Activated CD4-positive, CD25-positive, alpha-beta regulatory T cell treated with anti-CD3 and anti-CD28 coated beads, Interleukin-2, amount 50 U/mL, for 16 hours (primary cell): ENCODE data around the gene SOAT2.
"Not testable (repeated sequence)": the region's sequence is repeated elsewhere in the genome, so short reads cannot be mapped to it uniquely, and the experiment has no call there.

Experiments
- DNase-seq: peaks from one replicate; pipeline ENCODE4 v3.0.0-alpha.2; 2020; ENCODE audit warnings: low read depth, low spot score

Gene SOAT2

DNA sequence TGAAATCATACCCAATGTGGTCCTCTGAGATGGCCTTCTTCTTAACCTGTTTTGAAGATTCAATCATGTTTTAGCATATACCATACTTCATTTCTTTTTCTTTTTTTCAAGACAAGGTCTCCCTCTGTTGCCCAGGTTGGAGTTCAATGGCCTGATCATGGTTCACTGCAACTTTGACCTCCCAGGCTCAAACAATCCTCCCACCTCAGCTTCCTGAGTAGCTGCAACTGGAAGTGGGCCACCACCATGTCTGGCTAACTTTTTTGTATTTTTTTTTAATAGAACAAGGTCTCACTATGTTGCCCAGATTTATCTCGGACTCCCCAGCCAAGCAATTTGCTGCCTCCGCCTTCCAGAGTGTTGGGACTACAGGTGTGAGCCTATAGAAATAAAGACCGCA, 30.4 kb downstream of the SOAT2 start:
- no peak for DNase-seq

DNA sequence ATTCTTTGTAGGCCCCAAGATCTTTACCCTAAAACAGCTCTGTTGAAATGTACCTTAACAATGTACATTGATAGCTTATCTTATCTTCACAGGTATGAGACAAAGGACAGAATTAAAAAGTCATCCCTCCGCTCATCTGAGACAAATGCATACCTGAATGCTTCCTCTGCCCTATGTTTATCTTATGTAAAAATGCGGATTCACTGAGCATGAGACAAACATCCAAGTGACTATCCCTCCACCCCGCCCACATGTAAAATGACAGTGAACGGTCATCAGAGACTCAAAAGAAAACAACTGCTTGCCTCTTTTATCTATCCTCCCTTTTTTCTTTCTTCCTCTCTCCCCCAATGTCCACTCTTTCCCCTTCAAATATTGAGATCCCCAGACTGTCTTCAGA, 40.1 kb downstream of the SOAT2 start:
- no peak for DNase-seq

DNA sequence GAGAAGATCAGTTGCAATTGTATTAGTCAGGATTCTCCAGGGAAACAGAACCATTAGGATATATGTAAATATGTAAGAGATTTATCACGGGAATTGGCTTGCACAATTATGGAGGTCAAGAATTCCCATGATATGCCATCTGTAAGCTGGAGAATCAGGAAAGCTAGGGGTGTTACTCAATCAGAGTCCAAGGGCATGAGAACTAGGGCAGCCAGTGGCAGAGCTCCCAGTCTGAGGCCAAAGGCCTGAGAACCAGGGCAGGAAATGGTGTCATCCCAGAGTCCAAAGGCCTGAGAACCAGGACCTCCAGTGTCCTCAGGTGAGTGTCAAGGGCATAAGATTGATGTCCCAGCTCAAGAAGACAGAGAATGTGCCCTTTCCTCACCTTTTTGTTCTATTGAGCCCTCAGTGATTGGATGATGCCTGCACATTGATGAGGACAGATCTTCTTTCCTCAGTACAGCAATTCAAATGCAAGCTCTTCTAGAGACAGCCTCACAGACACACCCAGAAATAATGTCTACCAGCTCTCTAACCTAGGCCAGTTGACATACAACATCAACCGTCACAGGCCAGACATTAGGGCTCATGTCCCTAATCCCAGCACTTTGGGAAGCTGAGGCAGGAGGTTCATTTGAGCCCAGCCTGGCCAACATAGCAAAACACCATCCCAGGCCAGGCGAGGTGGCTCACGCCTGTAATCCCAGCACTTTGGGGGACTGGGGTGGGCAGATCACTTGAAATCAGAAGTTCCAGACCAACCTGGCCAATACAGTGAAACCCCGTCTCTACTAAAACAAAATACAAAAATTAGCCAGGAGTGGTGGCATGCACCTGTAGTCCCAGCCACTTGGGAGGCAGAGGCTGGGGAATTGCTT, 42.3 kb downstream of the SOAT2 start:
- DNase-seq: no peak

DNA sequence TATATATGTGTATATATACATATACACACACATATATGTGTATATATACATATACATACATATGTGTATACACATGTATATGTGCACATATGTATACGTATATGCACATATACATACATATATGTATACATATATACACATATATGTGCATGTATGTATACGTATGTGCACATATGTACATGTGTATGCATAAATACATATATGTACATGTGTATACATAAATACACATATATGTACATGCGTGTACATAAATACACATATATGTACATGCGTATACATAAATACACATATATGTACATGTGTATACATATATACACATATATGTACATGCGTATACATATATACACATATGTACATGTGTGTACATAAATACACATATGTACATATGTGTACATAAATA, 43.9 kb downstream of the SOAT2 start:
- DNase-seq: no peak

DNA sequence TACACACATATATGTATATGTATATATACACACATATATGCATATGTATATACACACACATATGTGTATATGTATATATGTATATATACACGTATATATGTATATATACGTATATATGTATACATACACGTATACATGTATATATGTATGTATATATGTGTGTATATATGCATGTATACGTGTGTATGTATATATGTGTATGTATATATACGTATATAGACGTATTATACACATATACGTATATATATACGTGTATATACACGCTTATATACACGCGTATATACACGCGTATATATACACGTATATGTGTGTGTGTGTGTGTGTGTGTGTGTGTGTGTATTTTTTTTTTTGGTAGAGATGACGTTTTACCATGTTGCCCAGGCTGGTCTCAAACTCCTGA, 44.4 kb downstream of the SOAT2 start:
- DNase-seq: no peak

DNA sequence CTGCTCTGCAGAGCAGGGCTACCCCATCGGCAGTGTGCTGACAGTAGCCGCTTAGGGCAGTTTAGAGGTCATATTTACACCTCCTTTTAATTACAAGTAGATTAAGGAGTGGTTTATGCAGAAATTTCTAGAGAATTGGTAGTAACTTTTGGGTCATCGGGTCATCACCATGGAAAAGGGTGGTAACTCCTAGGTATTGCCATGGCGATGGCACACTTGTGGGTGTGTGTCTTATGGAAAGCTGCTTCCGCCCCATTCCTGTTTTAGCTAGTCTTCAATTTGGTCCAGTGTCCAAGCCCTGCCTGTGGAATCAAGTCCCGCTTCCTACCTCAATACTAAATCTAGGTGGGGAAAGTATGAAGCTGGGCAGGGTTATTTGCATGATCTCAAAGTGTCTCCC, 47.8 kb downstream of the SOAT2 start:
- no peak for DNase-seq

DNA sequence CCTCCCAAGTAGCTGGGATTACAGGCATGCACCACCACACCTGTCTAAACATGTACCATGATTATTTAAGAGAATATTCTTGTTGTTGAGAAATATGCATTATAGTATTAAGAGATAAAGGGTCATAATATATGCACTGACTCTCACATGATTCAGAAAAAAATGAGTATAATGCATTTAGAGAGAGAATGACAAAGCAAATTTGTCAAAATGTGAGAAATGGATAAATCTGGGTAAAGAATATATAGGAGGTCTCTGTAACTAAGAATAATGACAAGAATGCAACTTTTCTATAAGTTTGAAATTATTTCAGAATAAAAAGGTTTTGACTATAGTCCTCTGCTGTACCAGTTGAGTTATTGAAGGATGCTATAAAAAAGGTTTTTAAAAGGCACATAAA, 49.1 kb downstream of the SOAT2 start:
- DNase-seq: no peak

DNA sequence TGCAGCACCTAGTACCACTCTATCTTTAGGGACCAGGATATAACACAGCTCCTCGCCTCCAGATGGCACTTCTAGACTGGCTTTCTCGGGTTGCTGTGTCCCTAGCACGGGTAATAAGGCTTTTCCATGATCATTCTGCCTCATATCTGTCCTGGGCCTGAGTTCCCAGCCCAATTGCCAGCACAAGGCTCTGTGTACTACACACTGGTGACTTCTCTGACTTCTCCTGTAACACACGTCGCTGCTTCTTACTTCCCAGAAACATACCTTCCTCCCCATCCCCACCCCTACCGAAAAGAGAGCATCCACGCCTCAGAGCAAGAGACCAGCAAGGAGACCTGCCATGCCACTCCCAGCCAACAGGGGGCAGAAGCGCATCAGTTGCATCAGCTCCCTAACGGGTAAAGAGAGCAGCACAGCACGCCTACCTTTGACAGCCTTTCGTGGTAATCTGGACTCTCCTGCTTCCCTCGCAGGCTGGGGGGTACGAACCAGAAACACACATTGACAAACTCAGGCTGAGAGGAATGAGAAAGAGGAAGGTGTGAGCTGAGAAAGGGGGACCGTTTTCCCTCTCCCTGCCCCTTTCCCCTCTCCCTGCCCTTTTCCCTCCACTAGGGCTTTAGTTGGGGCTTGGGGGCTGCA, 56.0 kb downstream of the SOAT2 start:
- peak; percentile 82 for DNase-seq

DNA sequence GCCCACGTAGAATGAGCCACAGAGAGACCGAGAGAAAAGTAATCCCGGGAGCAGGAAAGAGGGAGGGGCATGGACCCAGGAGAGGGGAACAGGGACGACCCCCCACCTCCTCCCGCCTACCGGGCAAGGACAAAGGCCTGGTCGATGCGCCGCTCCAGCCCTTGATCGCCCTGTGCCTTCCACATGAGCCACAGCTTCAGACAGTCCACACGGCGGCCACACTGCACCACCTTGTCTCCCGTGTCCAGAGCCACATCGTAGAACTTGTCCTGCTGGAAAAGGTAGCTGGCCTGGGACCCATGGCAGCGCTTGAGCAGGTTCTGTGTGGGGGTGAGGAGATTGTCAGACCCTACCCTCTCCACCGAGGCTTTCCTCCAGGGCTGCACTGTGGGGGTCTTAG, 56.7 kb downstream of the SOAT2 start:
- no peak for DNase-seq

DNA sequence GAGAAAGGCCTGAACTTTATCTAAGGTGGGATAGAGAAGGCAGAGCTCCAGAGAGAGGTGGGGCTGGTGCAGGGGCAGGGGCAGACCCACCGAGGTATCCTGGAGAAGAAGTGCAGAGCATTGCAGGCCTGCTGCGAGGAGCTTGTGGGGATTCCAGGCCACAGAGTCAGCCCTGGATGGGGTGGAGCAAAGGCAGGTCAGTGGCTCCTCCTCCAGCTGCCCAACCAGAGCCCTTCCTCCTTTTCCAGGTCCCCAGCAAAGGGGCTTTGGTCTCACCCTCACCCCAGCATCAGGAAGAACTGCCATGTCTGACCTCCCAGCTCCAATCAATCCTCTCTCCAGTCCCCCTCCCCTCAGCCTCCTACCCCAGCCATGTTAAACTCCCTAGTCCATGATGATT, 57.4 kb downstream of the SOAT2 start:
- no peak for DNase-seq

DNA sequence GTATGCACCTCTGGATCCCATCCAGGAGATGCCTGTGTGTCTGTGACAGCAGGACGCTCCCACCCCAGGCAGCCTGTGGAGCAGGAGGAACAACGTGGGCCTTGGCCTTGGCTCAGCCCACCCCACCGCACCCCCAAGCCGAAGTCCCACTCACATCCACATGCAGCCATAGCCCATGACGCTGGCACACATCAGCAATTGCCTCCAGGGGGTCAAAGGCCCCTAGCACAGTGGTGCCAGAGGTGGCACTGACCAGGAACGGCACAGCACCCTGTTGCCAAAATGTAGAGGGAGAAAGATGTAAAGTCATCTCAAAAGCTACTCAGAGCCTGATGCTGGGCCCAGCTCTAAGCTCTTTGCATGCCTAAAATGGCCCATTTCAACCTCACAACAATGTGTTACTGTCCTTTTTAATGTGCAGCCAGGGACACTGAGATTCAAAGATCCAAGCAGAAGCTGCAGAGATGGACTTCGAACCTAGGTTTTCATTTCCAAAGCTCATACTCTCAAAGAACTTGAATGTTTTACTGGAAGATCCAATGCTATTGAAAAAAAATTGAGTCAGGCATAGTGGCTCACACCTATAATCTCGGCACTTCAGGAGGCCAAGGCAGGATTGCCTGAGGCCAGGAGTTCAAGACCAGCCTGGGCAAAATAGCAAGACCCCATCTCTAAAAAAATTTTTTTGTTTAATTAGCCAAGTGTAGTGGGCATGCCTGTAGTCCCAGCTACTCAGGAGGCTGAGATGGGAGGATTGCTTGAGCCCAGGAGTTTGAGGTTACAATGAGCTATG, 58.0 kb downstream of the SOAT2 start:
- no peak for DNase-seq

DNA sequence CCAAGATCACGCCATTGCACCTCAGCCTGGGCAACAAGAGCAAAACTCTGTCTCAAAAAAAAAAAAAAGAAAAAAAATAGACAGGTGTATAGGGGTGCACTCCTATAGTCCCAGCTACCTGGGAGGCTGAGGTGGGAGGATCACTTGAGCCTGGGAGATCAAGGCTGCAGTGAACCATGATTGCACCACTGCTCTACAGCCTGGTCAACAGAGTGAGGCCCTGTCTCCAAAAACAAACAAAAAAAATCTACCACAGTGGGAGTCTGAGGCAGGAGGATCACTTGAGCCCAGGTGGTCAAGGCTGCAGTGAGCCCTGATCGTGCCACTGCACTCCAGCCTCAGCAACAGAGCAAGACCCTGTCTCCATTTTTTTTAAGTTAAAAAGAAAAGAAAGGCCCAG, 59.7 kb downstream of the SOAT2 start:
- not testable (repeated sequence) for DNase-seq

DNA sequence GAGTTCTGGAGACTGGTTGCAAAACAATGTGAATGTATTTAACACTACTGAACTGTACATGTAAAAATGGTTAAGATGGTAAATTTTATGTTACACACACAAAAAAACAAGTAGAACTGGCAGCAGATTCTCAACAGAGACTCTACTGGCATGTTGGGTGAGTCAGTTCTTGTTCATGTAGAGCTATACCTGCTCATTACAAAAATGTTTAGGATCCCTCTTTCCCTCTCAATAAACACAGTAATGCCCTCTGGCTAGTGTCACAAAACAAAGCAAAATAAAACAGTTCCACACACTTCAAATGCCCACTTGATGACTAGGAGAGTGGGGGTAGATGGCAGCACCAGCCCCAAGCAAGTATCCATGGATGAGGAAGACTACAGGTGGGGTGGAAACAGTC, 63.6 kb downstream of the SOAT2 start:
- DNase-seq: no peak

DNA sequence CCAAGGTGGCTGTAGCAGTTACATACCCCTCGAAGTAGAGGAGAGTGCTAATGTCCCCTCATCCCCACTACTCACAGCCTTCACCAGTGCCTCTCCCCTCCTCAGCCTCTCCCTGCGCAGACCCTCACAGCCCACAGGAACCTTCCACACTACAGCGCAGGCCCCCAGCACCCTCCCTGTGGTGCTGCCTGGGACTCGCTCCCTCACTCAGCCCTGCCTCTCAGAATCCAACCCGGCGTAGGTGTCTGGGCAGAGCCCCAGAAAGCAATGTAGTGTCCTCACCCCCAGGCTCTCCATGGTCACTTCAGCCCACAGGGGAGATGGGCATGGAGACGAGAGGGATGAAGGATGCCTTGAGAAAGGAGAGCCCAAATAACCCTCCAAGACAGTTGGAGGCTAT, 66.4 kb downstream of the SOAT2 start:
- no peak for DNase-seq

DNA sequence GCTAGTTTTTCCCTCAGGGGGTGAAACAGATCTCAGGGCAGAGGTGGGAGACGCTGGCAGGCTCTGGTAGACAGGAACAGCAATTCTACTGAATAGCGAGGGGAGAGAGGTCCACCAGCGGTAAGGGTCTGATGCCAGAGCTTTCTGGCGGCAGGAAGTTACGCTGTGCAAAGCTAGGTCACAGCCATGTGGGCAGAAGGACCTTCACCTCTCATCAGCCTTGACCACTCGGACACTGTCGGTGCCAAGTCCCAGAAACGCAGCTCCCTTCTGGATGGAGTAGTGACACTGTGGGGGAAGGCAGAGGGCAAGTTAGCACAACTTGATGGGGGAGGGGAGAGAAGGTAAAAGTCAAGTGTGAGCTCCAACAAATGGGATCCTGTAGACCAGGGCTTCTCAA, 66.9 kb downstream of the SOAT2 start:
- DNase-seq: no peak

DNA sequence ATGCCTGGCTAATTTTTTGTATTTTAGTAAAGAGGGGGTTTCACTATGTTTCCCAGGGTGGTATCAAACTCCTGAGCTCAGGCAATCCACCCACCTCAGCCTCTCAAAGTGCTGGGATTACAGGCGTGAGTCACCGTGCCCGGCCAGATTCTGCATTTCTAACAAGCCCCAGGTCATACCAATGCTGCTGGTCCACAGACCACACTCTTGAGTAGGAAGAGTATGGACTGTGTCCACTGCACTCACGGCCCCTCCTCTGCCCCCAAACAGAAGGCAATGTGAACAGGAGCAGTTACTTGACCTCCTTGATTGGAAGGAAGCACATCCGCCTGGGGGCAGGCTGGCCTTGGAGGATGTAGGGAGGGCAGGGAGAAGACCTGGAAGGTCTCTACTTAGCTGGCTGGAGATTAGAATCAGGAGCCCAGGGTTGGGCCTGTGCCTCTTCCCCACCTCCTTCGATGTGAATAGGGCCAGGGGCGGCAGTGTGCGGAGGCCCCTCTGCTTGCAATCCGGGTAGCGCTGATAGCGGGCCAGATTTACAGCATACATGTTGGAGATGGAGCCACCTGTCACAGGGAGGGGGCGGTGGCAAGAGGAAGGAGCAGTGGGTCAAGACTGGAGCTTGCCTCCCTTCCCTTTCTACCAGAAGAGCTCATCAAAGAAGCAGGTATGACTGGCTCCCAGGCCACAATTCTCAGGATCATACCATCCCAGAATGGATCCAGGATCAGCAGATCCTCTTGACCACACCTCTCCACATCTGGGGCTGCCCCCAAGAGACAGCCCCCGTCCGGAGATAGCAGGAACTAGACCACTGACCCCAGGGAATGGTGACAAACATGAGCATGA, 67.8 kb downstream of the SOAT2 start:
- DNase-seq: no peak

DNA sequence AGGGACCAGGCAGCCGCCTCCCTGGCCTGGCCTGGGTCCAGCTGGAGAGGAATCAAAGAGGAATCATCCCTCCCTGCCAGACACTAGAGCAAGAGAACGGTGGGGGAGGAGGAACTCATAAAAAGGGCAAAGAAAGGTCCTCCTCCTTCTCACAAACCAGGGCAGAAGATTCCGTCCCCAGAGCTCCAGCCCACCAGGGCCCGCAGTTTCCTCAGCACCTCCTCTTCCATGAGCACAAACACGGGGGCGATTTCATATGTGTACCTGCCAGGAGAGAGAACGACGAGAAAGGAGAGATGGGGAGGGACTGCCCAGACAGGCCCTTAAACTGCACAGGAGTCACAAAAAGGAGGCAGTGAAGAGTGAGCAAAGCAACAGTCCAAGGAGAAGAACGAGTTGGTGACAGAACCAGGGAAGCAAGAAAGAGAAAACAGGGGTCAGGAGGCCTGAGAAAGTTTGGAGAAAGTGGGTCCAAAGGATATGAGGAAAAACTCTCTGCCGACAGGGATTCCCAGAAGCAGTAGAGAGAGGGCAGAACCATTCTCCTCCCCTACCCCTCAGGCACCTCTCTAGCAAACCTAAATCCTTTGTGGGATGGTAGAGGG, 68.5 kb downstream of the SOAT2 start:
- DNase-seq: no peak

DNA sequence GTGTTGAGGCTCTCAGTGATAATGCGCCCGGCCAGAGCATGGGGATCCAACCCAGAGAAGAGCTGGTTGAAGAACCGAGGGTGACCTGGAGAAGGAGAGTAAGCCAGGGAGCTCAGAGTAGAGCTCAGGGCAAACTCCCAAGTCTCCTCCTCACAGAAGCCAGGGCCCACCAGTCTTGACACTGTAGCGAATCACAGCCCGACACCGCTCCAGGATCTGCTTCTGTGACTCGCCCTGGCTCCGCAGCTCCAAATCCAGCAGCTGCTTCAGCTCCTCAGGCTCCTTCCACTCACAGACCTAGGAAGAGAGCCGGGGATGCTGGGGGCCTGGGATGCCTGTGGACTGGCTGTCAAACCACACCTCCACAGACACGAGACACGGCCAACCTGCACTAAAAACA, 69.1 kb downstream of the SOAT2 start:
- no peak for DNase-seq

DNA sequence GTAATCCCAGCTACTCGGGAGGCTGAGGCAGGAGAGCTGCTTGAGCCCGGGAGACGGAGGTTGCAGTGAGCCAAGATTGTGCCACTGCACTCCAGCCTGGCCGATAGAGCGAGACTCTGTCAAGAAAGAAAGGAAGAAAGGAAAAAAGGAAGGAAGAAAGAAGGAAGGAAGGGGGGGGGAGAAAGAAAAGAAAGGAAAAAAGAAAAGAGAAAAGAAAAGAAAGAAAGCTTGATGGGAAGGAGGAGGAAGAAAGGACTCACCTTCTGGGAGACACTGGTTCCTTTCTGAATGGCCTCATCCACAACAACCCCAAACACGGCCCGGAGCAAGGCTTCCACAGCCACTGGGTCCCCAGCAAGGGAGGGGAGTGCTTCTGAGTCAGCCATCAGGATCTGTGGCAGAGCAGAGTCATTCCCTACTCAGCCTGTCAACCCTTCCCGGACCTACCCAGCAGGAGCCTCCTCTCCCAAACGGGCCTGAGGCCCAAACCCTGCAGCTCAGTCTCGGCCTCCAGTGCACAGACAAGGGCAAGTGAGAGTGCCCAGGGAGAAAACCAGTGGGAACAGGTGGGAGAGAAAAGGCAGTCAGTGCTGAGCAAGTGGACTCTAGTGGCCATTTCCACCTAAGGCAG, 69.9 kb downstream of the SOAT2 start:
- DNase-seq: no peak
